Measurements from ENCODE around the gene KCNG2. TPM values are rescaled to one million over a fixed set of nuclear protein-coding genes. Genes with fewer than 3 reads are reported as not detected.

The KCNG2 gene
- total and polyA plus RNA-seq, 9 of the 15 experiments (the other 6 are each of a cell fraction or from before 2014, with no cell fraction given) = not detected

GRCh38 chr18:79789901-79790890, 7.5 kb upstream of the KCNG2 start:
- Histone ChIP-seq H3K36me3 (ENCODE audit: control insufficient read depth, insufficient read depth, low read length) (no peaks in the 10 kb centered on the region), H3K27me3 (ENCODE audit: control insufficient read depth in 2 of 2, insufficient read depth in 2 of 2, low read length in 2 of 2) (peaks cover 24 to 60% of the 10 kb centered on the region in 2 experiments; a peak in 4 of 5 replicates), H3K9me1 (ENCODE audit: control insufficient read depth, insufficient read depth, low read length) (no peaks in the 10 kb centered on the region), H2AFZ (ENCODE audit: low read depth, low read length) (no peak overlapping the region), H3K27ac (ENCODE audit: extremely low read depth, low read depth, low read length) (no peak overlapping the region), H3K4me1 (replicated peaks in 1 of 2; ENCODE audit: control insufficient read depth in 2 of 2, insufficient read depth in 2 of 2, low read length in 2 of 2) (peaks cover 0 to 4% of the 10 kb centered on the region in 2 experiments; a peak in 3 of 5 replicates), H3K9ac (ENCODE audit: insufficient read depth in 1 of 2, low read depth in 2 of 2, low read length in 2 of 2) (no peak overlapping the region), H4K20me1 (replicated peaks; ENCODE audit: control insufficient read depth, insufficient read depth, low read length) (no peaks in the 10 kb centered on the region), H3K9me3 (replicated peaks; ENCODE audit: control insufficient read depth, insufficient read depth, low read depth, low read length) (no peaks in the 10 kb centered on the region), H3K79me2 (ENCODE audit: control insufficient read depth, insufficient read depth, low read length) (no peaks in the 10 kb centered on the region), H3K4me2 (ENCODE audit: insufficient read depth, low read length) (no peak overlapping the region), H3K4me3 (no peak overlapping the region)
- intact Hi-C loops (cut with micrococcal nuclease) = no loop called here
- BruUV-seq (replicated peaks) = no TSS peak
- no peak for ATAC-seq
- FAIRE-seq = no peak
- DNase-seq (ENCODE audit: extremely low read depth in 1 of 4, low spot score in 3 of 4) = no peak
- ChIA-PET POLR2A (no interaction called here), CTCF (ENCODE audit: low intra/inter-chr PET ratio) (no interaction called here)
- in situ Hi-C loops (cut with MboI) = no loop called here
- WGBS (ENCODE audit: insufficient coverage, low coverage, missing lambda C conversion rate) = 15% methylated on average over 22 of the region's 46 CpGs
- TF ChIP-seq ZSCAN29 (IDR thresholded peaks at IDR 0.05) (no peak), SAFB (IDR thresholded peaks at IDR 0.05; ENCODE audit: borderline replicate concordance, low read depth, low read length) (no peak), TRIM24 (IDR thresholded peaks at IDR 0.05) (no peak), BDP1 (IDR thresholded peaks at IDR 0.05; ENCODE audit: insufficient read depth, insufficient read length) (no peak), RUNX1 (IDR thresholded peaks at IDR 0.05; ENCODE audit: low read depth) (no peak), SRF (CRISPR knock-in tag; IDR thresholded peaks at IDR 0.05) (no peak), ZNF217 (CRISPR knock-in tag; IDR thresholded peaks at IDR 0.05) (no peak), CHD7 (IDR thresholded peaks at IDR 0.05; ENCODE audit: low read depth, low read length) (no peak), RBM34 (IDR thresholded peaks at IDR 0.05; ENCODE audit: borderline replicate concordance, insufficient read depth, low read length) (no peak), HCFC1 (IDR thresholded peaks at IDR 0.05; ENCODE audit: low read depth, low read length) (no peak), NEUROD1 (IDR thresholded peaks at IDR 0.05; ENCODE audit: borderline replicate concordance, low read depth, low read length, partially characterized antibody) (no peak)

Measured in K562 (cell line).